Ascending aorta (tissue), 2 donors: Measurements from ENCODE around the gene LAMB2. TPM values are rescaled to one million over a fixed set of nuclear protein-coding genes. Genes with fewer than 3 reads are reported as not detected.
A peak's percentile ranks its signal among the peaks of the same experiment; 100 is the strongest.

ENCODE experiments used
- DNase-seq, 2 donors: peaks; one replicate each; pipeline ENCODE4 v3.0.0-alpha.2; 2019; ENCODE audit warnings: low spot score in 2 of 2
- H3K27ac ChIP-seq, 2 donors: fragments of 200-600 bp; sonication (generic); one replicate each; pipeline ENCODE4 v1.5.1; 2016 to 2017; ENCODE audit warnings: mild to moderate bottlenecking in 1 of 2
- H3K27me3 ChIP-seq: fragments of 200-600 bp; sonication (generic); one replicate; pipeline ENCODE4 v1.5.1; 2017
- H3K36me3 ChIP-seq, 2 donors: fragments of 200-600 bp; sonication (generic); one replicate each; pipeline ENCODE4 v1.5.1; 2016
- H3K4me1 ChIP-seq, 2 donors: fragments of 200-600 bp; sonication (generic); one replicate each; pipeline ENCODE4 v1.5.1; 2016 to 2017; ENCODE audit warnings: mild to moderate bottlenecking in 1 of 2
- H3K4me3 ChIP-seq, 2 donors: fragments of 200-600 bp; sonication (generic); one replicate each; pipeline ENCODE4 v1.5.1; 2016 to 2017; ENCODE audit warnings: mild to moderate bottlenecking in 1 of 2
- H3K9me3 ChIP-seq, 2 donors: fragments of 200-600 bp; sonication (generic); one replicate each; pipeline ENCODE4 v1.5.1; 2016
- intact Hi-C: fragments of 100-400 bp; cut with DNase I; formaldehyde crosslinking; loops from one replicate; pipeline ENCODE4 v1.15.1; 2023
- total RNA-seq: library from RNA; depleted of rRNA; stranded (reverse); fragments of >200 nt; gene quantifications from one replicate; pipeline ENCODE4 v1.1.0, GENCODE V29; 2016
- TF ChIP-seq, protein P1 (sequence below), 3 experiments: fragments of 200-600 bp in 2 of 3; fragments of 450-650 bp in 1 of 3; sonication (generic) in 2 of 3; IDR thresholded peaks; one replicate each; pipeline ENCODE4 v1.5.1; 2016 to 2019; ENCODE audit warnings: antibody characterized with exemption in 3 of 3, mild to moderate bottlenecking in 1 of 3, moderate library complexity in 1 of 3

LAMB2 gene
- total RNA-seq, 1 donor from 2014 or later, result 1,772 TPM

GRCh38 chr3:49164983-49165720 is 32.3 kb upstream of the LAMB2 start:
- Histone ChIP-seq H3K27me3 (no peaks in the 10 kb centered on the region), H3K9me3 (no peaks in the 10 kb centered on the region), H3K27ac (peak overlapping the region; percentile 86 to 93), H3K4me1 (peaks cover 0 to 14% of the 10 kb centered on the region in 2 donors), H3K36me3 (peaks cover 21 to 27% of the 10 kb centered on the region in 2 donors), H3K4me3 (peak overlapping the region; percentile 82 to 95)
- intact Hi-C loops, result no loop called here
- TF ChIP-seq, protein P1, sequence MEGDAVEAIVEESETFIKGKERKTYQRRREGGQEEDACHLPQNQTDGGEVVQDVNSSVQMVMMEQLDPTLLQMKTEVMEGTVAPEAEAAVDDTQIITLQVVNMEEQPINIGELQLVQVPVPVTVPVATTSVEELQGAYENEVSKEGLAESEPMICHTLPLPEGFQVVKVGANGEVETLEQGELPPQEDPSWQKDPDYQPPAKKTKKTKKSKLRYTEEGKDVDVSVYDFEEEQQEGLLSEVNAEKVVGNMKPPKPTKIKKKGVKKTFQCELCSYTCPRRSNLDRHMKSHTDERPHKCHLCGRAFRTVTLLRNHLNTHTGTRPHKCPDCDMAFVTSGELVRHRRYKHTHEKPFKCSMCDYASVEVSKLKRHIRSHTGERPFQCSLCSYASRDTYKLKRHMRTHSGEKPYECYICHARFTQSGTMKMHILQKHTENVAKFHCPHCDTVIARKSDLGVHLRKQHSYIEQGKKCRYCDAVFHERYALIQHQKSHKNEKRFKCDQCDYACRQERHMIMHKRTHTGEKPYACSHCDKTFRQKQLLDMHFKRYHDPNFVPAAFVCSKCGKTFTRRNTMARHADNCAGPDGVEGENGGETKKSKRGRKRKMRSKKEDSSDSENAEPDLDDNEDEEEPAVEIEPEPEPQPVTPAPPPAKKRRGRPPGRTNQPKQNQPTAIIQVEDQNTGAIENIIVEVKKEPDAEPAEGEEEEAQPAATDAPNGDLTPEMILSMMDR (IDR thresholded peaks at IDR 0.05), result no peak
- no peak for DNase-seq

- H3K9me3 ChIP-seq, result no peaks in the 10 kb centered on the region
- H3K27ac ChIP-seq, result no peak overlapping the region
- peaks cover 21 to 27% of the 10 kb centered on the region in 2 donors for H3K36me3 ChIP-seq
- H3K4me3 ChIP-seq, result no peak overlapping the region
- no peak for DNase-seq
- H3K4me1 ChIP-seq, result peaks cover 0 to 13% of the 10 kb centered on the region in 2 donors
- no peaks in the 10 kb centered on the region for H3K27me3 ChIP-seq
- TF ChIP-seq, protein P1 (IDR thresholded peaks at IDR 0.05), result no peak
- intact Hi-C loops, result no loop called here
Measured at GRCh38 chr3:49163609-49164008, 30.8 kb upstream of the LAMB2 start.

GRCh38 chr3:49162751-49163419 is 30.0 kb upstream of the LAMB2 start:
- H3K27me3 ChIP-seq, result no peaks in the 10 kb centered on the region
- H3K36me3 ChIP-seq, result peaks cover 21 to 27% of the 10 kb centered on the region in 2 donors
- no peaks in the 10 kb centered on the region for H3K9me3 ChIP-seq
- intact Hi-C loops, result no loop called here
- H3K4me1 ChIP-seq, result peaks cover 0 to 13% of the 10 kb centered on the region in 2 donors
- TF ChIP-seq, protein P1 (IDR thresholded peaks at IDR 0.05), result no peak
- DNase-seq, result no peak
- H3K27ac ChIP-seq, result no peak overlapping the region
- no peak overlapping the region for H3K4me3 ChIP-seq

DNA sequence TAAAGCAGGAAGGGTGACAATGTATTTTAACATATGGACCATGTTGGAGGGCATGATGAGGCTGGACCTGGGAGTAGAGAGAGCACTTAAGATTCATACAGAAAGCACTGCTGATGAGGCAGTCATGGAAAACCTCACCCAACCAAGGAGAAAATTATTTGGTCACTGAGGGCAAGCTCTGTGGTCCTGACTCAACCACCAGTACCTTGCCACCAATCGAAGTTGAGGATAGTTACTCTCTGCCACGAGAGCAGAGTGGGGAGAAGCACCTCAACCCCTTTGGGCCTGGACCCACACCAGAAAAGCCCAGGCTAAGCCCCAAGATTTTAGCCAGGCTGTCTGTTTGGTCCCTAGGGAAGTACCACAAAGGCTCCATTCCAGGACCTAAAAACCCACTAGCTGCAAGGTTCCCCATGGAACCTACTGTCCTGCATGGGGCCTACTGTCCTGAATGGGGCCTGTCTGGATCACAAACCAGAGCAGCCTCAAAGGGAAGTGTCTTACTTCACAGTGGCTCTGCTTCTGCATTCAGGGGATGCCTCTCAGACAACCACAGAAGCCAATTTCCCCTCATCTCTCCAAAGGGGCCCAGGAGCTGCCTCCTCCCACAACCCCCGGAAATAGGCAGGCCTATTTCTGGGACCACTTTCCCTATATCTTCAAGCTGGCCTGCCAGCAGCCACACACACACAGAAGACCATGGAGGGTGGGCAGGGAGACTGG is 29.1 kb upstream of the LAMB2 start:
- peaks cover 21 to 27% of the 10 kb centered on the region in 2 donors for H3K36me3 ChIP-seq
- no peaks in the 10 kb centered on the region for H3K27me3 ChIP-seq
- intact Hi-C loops, result no loop called here
- peaks cover 0 to 13% of the 10 kb centered on the region in 2 donors for H3K4me1 ChIP-seq
- no peak for DNase-seq
- H3K9me3 ChIP-seq, result no peaks in the 10 kb centered on the region
- TF ChIP-seq, protein P1 (IDR thresholded peaks at IDR 0.05), result no peak
- no peak overlapping the region for H3K27ac ChIP-seq
- no peak overlapping the region for H3K4me3 ChIP-seq

GRCh38 chr3:49161197-49161596 is 28.3 kb upstream of the LAMB2 start:
- H3K4me1 ChIP-seq, result peaks cover 0 to 6% of the 10 kb centered on the region in 2 donors
- TF ChIP-seq, protein P1 (IDR thresholded peaks at IDR 0.05), result no peak
- no peak for DNase-seq
- intact Hi-C loops, result no loop called here
- H3K9me3 ChIP-seq, result no peaks in the 10 kb centered on the region
- peaks cover 21 to 27% of the 10 kb centered on the region in 2 donors for H3K36me3 ChIP-seq
- H3K4me3 ChIP-seq, result no peak overlapping the region
- no peaks in the 10 kb centered on the region for H3K27me3 ChIP-seq
- no peak overlapping the region for H3K27ac ChIP-seq
